WTC11 (cell line): ENCODE results near the gene SNRNP70. TPM values are rescaled to one million over a fixed set of nuclear protein-coding genes. Genes with fewer than 3 reads are reported as not detected.
A peak's percentile ranks its signal among the peaks of the same experiment; 100 is the strongest.

Experiments used
- ATAC-seq: fragments of 200-7000 bp; cut with Tn5 transposase; 2 replicates; pipeline ENCODE4 v1.10.0; 2021; ENCODE audit warnings: mild to moderate bottlenecking, moderate library complexity
- CTCF ChIA-PET: fragments of 300-600 bp; sonication (Branson Sonifier 250); formaldehyde crosslinking; loops from one replicate; lab custom pipeline; 2021; ENCODE audit warnings: antibody characterized with exemption; lab: Charles Lee
- POLR2A ChIA-PET: fragments of 350-600 bp; sonication (Branson Sonifier 250); formaldehyde crosslinking; loops from one replicate; lab custom pipeline; 2021; ENCODE audit warnings: antibody characterized with exemption; lab: Charles Lee
- DNase-seq: peaks from one replicate; pipeline ENCODE4 v3.0.0; 2021; ENCODE audit warnings: low spot score
- H3K27ac Mint-ChIP-seq: 2 replicates; pipeline ENCODE4 v1.8.0; 2021; ENCODE audit warnings: mixed read lengths
- H3K27me3 Mint-ChIP-seq: 2 replicates; pipeline ENCODE4 v1.8.0; 2021; ENCODE audit warnings: low read depth, mild to moderate bottlenecking, moderate library complexity, mixed read lengths
- H3K36me3 Mint-ChIP-seq: 2 replicates; pipeline ENCODE4 v1.8.0; 2021; ENCODE audit warnings: mixed read lengths
- H3K4me1 Mint-ChIP-seq: 2 replicates; pipeline ENCODE4 v1.8.0; 2022; ENCODE audit warnings: mixed read lengths
- H3K4me3 Mint-ChIP-seq: 2 replicates; pipeline ENCODE4 v1.8.0; 2021; ENCODE audit warnings: mild to moderate bottlenecking, moderate library complexity, mixed read lengths
- H3K9me3 Mint-ChIP-seq: 2 replicates; pipeline ENCODE4 v1.8.0; 2021; ENCODE audit warnings: mixed read lengths
- CREM ChIP-seq: sonication (generic); formaldehyde crosslinking; IDR thresholded peaks from 2 replicates; pipeline ENCODE4 v1.8.1; 2022; ENCODE audit warnings: mild to moderate bottlenecking, missing genetic modification reagents, moderate library complexity
- EMX1 ChIP-seq: fragments of 250-450 bp; sonication (Bioruptor Pico); IDR thresholded peaks from 2 replicates; pipeline ENCODE4 v1.8.0; 2021; ENCODE audit warnings: mild to moderate bottlenecking
- GRHL2 ChIP-seq: fragments of 250-450 bp; sonication (Bioruptor Pico); IDR thresholded peaks from 2 replicates; pipeline ENCODE4 v1.8.0; 2022; ENCODE audit warnings: mild to moderate bottlenecking, moderate library complexity; ENCODE audit not compliant: insufficient replicate concordance, severe bottlenecking
- IRF2 ChIP-seq: sonication (generic); formaldehyde crosslinking; IDR thresholded peaks from 2 replicates; pipeline ENCODE4 v1.8.0; 2022; ENCODE audit warnings: low read depth, missing genetic modification reagents, borderline replicate concordance
- RORB ChIP-seq: fragments of 250-450 bp; sonication (Bioruptor Pico); IDR thresholded peaks from 2 replicates; pipeline ENCODE4 v1.9.0; 2021; ENCODE audit warnings: mild to moderate bottlenecking
- SOX15 ChIP-seq: fragments of 250-450 bp; sonication (Bioruptor Pico); IDR thresholded peaks from 2 replicates; pipeline ENCODE4 v1.9.0; 2021; ENCODE audit warnings: mild to moderate bottlenecking
- TCF7 ChIP-seq: sonication (generic); formaldehyde crosslinking; IDR thresholded peaks from 2 replicates; pipeline ENCODE4 v1.8.0; 2022; ENCODE audit warnings: mild to moderate bottlenecking, low read depth, missing genetic modification reagents, moderate library complexity
- TEAD4 ChIP-seq: sonication (generic); formaldehyde crosslinking; IDR thresholded peaks from 2 replicates; pipeline ENCODE4 v1.8.0; 2022; ENCODE audit warnings: mild to moderate bottlenecking, missing genetic modification reagents
- TP53 ChIP-seq: sonication (generic); formaldehyde crosslinking; IDR thresholded peaks from 2 replicates; pipeline ENCODE4 v1.8.1; 2023; ENCODE audit warnings: mild to moderate bottlenecking, missing genetic modification reagents
- ZNF138 ChIP-seq: sonication (generic); formaldehyde crosslinking; conservative IDR thresholded peaks from 2 replicates; pipeline ENCODE4 v1.8.1; 2022; ENCODE audit warnings: mild to moderate bottlenecking, moderate library complexity, missing genetic modification reagents
- ZNF232 ChIP-seq: sonication (generic); formaldehyde crosslinking; IDR thresholded peaks from 2 replicates; pipeline ENCODE4 v1.8.0; 2022; ENCODE audit warnings: mild to moderate bottlenecking, missing genetic modification reagents
- ZNF416 ChIP-seq: fragments of 250-450 bp; sonication (Bioruptor Pico); IDR thresholded peaks from 2 replicates; pipeline ENCODE4 v1.9.0; 2021; ENCODE audit warnings: mild to moderate bottlenecking, inconsistent platforms
- ZNF423 ChIP-seq: fragments of 250-450 bp; sonication (Bioruptor Pico); IDR thresholded peaks from 2 replicates; pipeline ENCODE4 v2.1.2; 2022; ENCODE audit warnings: mild to moderate bottlenecking, moderate library complexity
- total RNA-seq: library from RNA; stranded (reverse); gene quantifications from 3 replicates; pipeline ENCODE4 v1.2.3, GENCODE V29; 2021
- TF ChIP-seq, protein P1 (sequence below): sonication (generic); formaldehyde crosslinking; IDR thresholded peaks from 2 replicates; pipeline ENCODE4 v1.8.0; 2022; ENCODE audit warnings: mild to moderate bottlenecking, missing genetic modification reagents
- TF ChIP-seq, protein P2 (sequence below): sonication (generic); formaldehyde crosslinking; IDR thresholded peaks from 2 replicates; pipeline ENCODE4 v1.8.1; 2023; ENCODE audit warnings: mild to moderate bottlenecking, missing genetic modification reagents, moderate library complexity
- TF ChIP-seq, protein P3 (sequence below): sonication (generic); formaldehyde crosslinking; IDR thresholded peaks from 2 replicates; pipeline ENCODE4 v1.8.1; 2022; ENCODE audit warnings: mild to moderate bottlenecking, moderate library complexity, missing genetic modification reagents
- TF ChIP-seq, protein P4 (sequence below): sonication (generic); formaldehyde crosslinking; IDR thresholded peaks from 2 replicates; pipeline ENCODE4 v1.8.1; 2022; ENCODE audit warnings: low read depth, mild to moderate bottlenecking, moderate library complexity, missing genetic modification reagents, borderline replicate concordance
- TF ChIP-seq, protein P5 (sequence below): sonication (generic); formaldehyde crosslinking; IDR thresholded peaks from 2 replicates; pipeline ENCODE4 v1.8.0; 2022; ENCODE audit warnings: mild to moderate bottlenecking, missing genetic modification reagents
- TF ChIP-seq, protein P6 (sequence below): sonication (generic); formaldehyde crosslinking; IDR thresholded peaks from 2 replicates; pipeline ENCODE4 v1.8.1; 2023; ENCODE audit warnings: mild to moderate bottlenecking, missing genetic modification reagents, borderline replicate concordance

The SNRNP70 gene
- total RNA-seq, 1 experiment from 2014 or later, result 266 TPM

DNA sequence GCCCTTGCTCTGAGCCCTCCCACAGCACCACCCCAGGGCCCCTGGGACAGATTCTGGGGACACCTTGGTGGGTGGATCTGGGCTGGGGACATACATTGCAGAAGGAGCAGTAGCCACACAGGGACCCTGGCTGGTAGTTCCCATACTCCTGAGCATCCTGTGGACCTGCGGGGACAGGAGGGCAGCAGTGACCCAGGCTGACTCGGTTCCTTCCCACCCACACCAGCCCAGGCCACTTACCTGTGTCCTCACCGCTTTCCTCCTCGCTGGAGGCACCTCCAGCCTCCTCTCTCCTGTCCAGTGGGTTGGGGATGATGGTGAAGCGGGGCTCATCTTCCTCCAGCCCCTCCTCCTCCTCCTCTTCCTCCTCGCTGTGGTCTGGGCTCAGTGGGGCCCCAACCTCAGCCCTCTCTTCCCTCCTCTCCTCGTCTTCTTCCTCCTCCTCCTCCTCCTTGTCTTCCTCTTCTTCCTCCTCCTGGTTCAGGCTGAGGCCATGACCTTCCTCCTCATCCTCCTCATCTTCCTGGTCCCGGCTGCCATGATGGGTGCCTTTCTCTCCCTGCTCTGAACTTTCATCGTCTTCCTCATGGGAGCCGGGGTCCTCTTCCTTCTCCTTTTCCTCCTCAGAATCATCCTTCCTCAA, 68.0 kb downstream of the SNRNP70 start:
- peaks cover 30% of the 10 kb centered on the region for H3K4me1 Mint-ChIP-seq
- H3K4me3 Mint-ChIP-seq, result no peak overlapping the region
- peaks cover 14% of the 10 kb centered on the region for H3K9me3 Mint-ChIP-seq
- ATAC-seq, result no peak
- no peak for DNase-seq
- peaks cover 9% of the 10 kb centered on the region; the same call in 1 of the 2 replicates for H3K36me3 Mint-ChIP-seq
- no peak overlapping the region for H3K27ac Mint-ChIP-seq
- H3K27me3 Mint-ChIP-seq, result peaks cover 64% of the 10 kb centered on the region
- TF ChIP-seq, protein P1, sequence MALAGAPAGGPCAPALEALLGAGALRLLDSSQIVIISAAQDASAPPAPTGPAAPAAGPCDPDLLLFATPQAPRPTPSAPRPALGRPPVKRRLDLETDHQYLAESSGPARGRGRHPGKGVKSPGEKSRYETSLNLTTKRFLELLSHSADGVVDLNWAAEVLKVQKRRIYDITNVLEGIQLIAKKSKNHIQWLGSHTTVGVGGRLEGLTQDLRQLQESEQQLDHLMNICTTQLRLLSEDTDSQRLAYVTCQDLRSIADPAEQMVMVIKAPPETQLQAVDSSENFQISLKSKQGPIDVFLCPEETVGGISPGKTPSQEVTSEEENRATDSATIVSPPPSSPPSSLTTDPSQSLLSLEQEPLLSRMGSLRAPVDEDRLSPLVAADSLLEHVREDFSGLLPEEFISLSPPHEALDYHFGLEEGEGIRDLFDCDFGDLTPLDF (CRISPR knock-in tag), result no peak
- no peak for TF ChIP-seq GRHL2 (CRISPR knock-in tag)
- POLR2A ChIA-PET, result no interaction called here
- CTCF ChIA-PET, result interaction anchor here (5.0 to 7.9 kb wide), 2 partner anchors 43 to 56 kb away, joined by 31 to 98 read pairs; no protein-coding TSS in a partner anchor

DNA sequence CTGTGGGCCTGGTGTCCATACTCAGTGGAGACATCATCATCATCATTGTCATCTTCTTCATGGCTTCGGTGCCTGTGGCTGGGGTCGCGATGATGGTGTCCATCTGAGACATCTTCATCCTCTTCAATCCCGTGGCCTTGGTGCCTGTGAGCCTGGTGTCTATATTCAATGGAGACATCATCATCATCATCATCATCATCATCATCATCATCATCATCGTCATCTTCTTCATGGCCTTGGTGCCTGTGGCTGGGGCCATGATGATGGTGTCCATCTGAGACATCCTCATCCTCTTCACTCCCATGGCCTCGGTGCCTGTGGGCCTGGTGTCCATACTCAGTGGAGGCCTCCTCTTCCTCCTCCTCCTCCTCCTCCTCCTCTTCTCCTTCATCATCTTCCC, 69.0 kb downstream of the SNRNP70 start:
- DNase-seq (no peak), ATAC-seq (no peak)
- Mint-ChIP-seq H3K9me3 (peaks cover 14% of the 10 kb centered on the region), H3K4me1 (peaks cover 32% of the 10 kb centered on the region), H3K4me3 (no peak overlapping the region), H3K27me3 (peaks cover 72% of the 10 kb centered on the region), H3K27ac (no peak overlapping the region), H3K36me3 (peaks cover 9% of the 10 kb centered on the region; the same call in 1 of the 2 replicates)
- ChIA-PET POLR2A (no interaction called here), CTCF (interaction anchor here (1.6 to 1.9 kb wide), 3 partner anchors 8 to 71 kb away, joined by 4 to 11 read pairs (median 5); partner anchors contain the start of gene LIN7B)
- TF ChIP-seq, protein P2, sequence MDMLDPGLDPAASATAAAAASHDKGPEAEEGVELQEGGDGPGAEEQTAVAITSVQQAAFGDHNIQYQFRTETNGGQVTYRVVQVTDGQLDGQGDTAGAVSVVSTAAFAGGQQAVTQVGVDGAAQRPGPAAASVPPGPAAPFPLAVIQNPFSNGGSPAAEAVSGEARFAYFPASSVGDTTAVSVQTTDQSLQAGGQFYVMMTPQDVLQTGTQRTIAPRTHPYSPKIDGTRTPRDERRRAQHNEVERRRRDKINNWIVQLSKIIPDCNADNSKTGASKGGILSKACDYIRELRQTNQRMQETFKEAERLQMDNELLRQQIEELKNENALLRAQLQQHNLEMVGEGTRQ, result no peak
- TF ChIP-seq, protein P3, sequence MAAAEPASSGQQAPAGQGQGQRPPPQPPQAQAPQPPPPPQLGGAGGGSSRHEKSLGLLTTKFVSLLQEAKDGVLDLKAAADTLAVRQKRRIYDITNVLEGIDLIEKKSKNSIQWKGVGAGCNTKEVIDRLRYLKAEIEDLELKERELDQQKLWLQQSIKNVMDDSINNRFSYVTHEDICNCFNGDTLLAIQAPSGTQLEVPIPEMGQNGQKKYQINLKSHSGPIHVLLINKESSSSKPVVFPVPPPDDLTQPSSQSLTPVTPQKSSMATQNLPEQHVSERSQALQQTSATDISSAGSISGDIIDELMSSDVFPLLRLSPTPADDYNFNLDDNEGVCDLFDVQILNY (CRISPR knock-in tag), result no peak
- TF ChIP-seq ZNF423 (CRISPR knock-in tag), result no peak
- TF ChIP-seq TEAD4, result no peak
- no peak for TF ChIP-seq SOX15 (CRISPR knock-in tag)
- TF ChIP-seq EMX1 (CRISPR knock-in tag), result no peak
- TF ChIP-seq, protein P1 (CRISPR knock-in tag), result no peak
- TF ChIP-seq, protein P4, sequence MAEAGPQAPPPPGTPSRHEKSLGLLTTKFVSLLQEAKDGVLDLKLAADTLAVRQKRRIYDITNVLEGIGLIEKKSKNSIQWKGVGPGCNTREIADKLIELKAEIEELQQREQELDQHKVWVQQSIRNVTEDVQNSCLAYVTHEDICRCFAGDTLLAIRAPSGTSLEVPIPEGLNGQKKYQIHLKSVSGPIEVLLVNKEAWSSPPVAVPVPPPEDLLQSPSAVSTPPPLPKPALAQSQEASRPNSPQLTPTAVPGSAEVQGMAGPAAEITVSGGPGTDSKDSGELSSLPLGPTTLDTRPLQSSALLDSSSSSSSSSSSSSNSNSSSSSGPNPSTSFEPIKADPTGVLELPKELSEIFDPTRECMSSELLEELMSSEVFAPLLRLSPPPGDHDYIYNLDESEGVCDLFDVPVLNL (CRISPR knock-in tag), result no peak
- TF ChIP-seq TCF7 (CRISPR knock-in tag), result no peak
- TF ChIP-seq IRF2 (CRISPR knock-in tag), result no peak
- TF ChIP-seq, protein P5, sequence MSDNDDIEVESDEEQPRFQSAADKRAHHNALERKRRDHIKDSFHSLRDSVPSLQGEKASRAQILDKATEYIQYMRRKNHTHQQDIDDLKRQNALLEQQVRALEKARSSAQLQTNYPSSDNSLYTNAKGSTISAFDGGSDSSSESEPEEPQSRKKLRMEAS (CRISPR knock-in tag), result no peak

DNA sequence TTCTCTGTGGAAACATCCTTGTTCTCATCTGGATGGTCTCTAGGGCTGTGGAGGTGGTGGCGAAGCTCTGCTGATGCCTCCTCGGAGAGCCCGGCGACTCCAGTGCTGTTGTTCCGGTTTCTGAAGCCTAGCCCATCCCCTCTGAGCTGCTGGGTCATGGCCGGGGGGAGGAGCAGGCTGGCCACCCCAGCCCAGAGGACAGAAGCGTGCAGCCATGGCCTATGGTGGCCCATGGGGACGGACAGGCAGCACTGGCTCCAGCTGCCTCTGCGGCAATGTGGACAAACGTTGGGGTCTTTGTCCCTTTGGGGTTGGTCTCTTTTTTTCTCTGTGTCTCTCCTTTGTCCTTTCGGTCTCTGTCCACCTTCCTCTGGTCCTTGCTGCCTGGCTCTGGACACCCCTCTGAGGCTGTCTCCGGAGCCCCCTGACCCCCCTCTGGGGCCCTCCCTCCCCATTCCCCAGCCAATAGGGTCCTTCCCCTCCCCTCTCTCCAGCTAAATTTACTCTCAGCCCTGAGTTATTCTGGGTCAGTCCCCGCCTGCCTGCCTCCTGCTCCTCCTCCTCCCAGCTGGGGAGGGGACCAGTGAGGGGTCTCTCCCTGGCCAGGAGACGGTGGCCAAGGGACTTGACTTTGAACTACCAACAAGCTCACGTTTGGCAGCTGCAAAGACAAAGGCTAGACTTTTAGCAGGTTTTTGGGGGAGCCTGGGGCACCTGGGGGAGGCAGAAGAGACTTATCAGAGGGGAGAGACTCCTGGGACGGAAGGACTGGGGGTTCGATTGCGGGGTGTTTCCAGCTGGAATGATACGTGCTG, 70.0 kb downstream of the SNRNP70 start, which contains the start of gene HRC:
Gene HRC, minus strand, starts transcription at position 392 of the 815 bp plus-strand sequence. Its CDS starts 159 bp downstream, at position 233.
- ATAC-seq (no peak), DNase-seq (no peak)
- ChIA-PET POLR2A (interaction anchor here (0.6 to 0.8 kb wide), 3 partner anchors 10 to 348 kb away, joined by 3 to 6 read pairs (median 3); no protein-coding TSS in a partner anchor), CTCF (interaction anchor here (0.6 to 1.9 kb wide), 10 partner anchors 9 to 70 kb away, joined by 3 to 12 read pairs (median 5); partner anchors contain the start of gene LIN7B)
- H3K27me3 Mint-ChIP-seq, result peaks cover 76% of the 10 kb centered on the region
- peaks cover 14% of the 10 kb centered on the region for H3K9me3 Mint-ChIP-seq
- no peak within 1 kb of the TSS; the same call in 1 of the 2 replicates for H3K27ac Mint-ChIP-seq
- H3K4me3 Mint-ChIP-seq, result peak within 1 kb of the TSS; percentile 51
- peaks cover 9% of the 10 kb centered on the region; the same call in 1 of the 2 replicates for H3K36me3 Mint-ChIP-seq
- peaks cover 32% of the 10 kb centered on the region for H3K4me1 Mint-ChIP-seq
- TF ChIP-seq ZNF423 (CRISPR knock-in tag) (no peak), CREM (CRISPR knock-in tag) (no peak), RORB (CRISPR knock-in tag) (no peak), ZNF232 (CRISPR knock-in tag) (no peak), ZNF138 (CRISPR knock-in tag) (no peak), ZNF416 (CRISPR knock-in tag) (no peak), TP53 (no peak)
- TF ChIP-seq, protein P6, sequence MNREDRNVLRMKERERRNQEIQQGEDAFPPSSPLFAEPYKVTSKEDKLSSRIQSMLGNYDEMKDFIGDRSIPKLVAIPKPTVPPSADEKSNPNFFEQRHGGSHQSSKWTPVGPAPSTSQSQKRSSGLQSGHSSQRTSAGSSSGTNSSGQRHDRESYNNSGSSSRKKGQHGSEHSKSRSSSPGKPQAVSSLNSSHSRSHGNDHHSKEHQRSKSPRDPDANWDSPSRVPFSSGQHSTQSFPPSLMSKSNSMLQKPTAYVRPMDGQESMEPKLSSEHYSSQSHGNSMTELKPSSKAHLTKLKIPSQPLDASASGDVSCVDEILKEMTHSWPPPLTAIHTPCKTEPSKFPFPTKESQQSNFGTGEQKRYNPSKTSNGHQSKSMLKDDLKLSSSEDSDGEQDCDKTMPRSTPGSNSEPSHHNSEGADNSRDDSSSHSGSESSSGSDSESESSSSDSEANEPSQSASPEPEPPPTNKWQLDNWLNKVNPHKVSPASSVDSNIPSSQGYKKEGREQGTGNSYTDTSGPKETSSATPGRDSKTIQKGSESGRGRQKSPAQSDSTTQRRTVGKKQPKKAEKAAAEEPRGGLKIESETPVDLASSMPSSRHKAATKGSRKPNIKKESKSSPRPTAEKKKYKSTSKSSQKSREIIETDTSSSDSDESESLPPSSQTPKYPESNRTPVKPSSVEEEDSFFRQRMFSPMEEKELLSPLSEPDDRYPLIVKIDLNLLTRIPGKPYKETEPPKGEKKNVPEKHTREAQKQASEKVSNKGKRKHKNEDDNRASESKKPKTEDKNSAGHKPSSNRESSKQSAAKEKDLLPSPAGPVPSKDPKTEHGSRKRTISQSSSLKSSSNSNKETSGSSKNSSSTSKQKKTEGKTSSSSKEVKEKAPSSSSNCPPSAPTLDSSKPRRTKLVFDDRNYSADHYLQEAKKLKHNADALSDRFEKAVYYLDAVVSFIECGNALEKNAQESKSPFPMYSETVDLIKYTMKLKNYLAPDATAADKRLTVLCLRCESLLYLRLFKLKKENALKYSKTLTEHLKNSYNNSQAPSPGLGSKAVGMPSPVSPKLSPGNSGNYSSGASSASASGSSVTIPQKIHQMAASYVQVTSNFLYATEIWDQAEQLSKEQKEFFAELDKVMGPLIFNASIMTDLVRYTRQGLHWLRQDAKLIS (CRISPR knock-in tag), result no peak
